HG03457 (cell line): Measurements from ENCODE around the gene LUC7L2.
"Not testable (repeated sequence)": the region's sequence is repeated elsewhere in the genome, so short reads cannot be mapped to it uniquely, and the experiment has no call there.

ENCODE experiments used
- ATAC-seq: cut with Tn5 transposase; IDR thresholded peaks from one replicate; pipeline ENCODE4 v1.9.1; 2021; ENCODE audit warnings: moderate number of reproducible peaks; ENCODE audit not compliant: unreplicated experiment

LUC7L2 gene

DNA sequence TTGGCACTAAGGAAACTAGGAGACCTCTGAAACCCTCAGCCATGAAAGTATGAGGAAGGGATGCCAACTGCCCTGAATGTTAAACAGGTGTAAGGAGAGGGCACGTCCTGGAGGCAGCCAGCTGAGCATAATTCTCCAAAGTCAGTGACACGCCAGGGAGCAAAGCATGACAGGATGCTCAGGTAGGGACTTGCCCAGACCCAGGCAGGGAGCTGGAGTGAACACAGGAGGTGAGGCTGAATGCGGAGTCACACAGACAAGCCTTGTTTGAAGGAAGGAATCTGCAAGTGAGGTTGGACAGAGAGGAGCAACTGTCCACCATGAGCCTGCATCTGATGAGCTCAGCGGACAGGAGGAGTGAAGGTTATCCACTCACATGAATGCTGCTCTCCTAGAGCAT is 82.3 kb downstream of the LUC7L2 start:
- ATAC-seq: no peak

DNA sequence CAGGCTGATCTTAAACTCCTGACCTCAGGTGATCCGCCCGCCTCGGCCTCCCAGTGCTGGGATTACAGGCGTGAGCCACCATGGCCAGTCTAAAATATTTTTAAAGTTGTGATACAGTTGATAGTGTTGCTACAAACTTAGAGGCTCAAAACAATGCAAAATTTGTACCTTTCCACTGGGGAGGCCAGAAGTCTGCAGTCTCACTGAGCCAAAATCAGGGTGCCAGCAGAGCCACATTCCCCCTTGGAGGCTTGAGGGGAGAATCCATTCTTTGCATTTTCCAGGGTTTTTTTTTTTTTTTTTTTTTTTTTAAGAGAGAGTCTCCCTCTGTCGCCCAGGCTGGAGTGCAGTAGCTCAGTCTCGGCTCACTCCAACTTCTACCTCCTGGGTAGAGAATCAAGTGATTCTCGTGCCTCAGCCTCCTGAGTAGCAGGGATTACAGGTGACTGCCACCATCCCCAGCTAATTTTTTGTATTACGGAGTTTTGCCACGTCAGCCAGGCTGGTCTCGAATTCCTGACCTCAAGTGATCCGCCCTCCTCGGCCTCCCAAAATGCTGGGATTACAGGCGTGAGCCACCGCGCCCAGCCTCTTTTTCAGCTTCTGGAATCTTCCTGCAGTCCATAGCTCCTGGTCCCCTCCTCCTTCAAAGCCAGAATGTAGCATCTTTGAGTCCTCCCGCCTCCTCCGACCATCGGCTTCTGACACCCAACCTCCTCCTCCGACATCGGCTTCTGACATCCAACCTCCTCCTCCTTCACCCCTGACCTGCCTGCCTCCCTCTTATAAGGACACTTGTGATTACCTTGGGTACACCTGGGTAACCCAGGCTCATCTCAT is 86.6 kb downstream of the LUC7L2 start:
- ATAC-seq: no peak

DNA sequence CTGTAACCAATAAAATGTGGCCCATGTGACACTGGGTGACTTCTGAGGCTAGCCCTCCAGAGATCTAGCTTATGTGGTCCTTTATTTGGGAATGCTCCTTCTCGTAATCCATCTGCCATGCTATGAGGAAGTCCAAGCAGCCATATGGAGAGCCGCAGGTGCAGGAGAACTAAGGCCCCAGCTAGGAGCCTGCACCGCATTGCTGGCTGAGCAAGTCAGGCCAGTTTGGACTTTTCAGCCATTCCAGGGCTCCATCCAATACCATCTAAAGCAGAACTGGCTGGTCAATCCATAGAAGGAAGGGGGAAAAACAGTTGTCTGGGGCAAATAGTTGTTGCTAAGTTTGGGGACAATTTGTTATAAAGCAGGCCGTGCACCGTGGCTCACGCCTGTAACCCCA is 91.2 kb downstream of the LUC7L2 start:
- no peak for ATAC-seq

DNA sequence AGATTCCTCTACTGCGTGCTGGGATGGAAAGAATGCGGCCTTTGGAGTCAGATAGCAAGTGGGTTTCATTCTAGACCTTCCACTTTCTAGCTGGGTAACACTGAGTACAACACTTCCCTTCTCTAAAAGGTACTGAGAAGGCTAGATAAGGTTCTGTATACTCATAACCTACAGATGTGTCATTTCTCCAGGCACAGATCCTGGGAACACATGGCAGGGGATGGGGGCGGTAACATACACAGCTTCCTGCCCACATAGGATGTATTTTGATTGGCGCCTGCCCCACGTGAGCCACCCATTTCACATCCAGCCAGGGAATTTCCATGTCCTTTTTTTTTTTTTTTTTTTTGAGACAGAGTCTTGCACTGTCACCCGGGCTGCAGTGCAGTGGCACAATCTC is 91.9 kb downstream of the LUC7L2 start:
- ATAC-seq: no peak

DNA sequence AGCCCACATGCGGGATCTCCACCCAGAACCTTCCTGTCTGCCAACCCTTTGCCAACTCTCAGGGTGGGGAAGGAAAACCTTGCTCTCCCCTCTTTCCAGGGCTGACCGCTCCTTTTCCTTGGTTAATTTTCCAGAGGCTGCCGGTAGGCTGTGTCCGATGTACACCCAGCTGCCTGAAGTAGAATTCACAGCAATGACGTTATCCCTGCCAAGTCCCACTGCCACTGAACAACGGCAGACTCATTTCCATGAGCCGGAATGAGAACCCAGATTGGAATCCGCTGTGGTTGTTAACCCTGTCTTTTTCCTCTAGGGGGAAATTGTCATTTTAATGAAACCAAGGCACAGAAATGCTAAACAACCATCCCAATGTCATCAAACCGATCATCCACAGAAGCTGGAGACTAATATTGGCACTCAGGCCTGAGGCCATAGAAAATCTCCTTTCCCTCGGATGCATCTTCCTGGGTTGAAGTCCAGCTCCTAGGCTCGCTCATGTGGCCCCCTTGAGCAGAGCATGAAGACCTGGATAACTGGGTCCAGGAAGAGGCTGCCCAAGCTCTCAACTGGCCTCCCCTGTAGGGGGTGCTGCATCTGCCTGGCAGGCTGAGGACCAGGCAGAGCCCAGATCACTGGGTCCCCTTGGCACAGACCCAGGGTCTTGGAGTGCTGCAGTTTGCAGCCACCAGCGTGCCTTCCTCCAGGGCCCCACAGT is 93.4 kb downstream of the LUC7L2 start:
- ATAC-seq: no peak

DNA sequence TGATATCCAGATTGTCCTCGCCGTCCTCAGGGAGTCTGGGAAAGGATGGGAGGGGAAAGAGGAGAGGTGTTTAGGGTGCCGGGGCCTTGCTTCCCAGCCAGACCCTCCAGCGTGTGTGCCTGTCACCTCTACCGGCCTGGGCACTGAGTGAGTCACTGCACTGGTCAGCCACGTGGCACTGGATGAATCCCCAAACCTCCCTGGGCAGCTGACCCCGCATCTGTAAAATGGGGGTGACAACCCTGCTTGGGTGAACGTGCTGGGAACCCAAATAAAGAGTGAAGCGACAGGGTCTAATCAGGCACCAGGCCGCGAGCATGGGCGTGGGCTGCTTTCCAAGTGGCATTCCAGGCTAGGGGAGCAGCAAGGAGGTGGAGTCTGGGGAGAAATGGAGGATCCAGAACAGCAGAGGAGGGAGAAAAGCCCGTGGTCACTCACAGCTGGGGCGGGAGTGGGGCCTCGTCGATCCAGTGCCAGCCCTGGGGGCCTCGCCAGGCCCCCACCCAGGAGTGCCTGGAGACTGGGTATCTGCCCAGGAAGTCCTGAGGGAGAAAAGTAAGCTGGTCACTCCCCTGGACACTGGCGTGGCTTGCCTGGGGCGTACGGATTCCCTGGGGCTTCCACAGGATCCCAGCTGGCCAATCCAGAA is 94.1 kb downstream of the LUC7L2 start:
- ATAC-seq: no peak

DNA sequence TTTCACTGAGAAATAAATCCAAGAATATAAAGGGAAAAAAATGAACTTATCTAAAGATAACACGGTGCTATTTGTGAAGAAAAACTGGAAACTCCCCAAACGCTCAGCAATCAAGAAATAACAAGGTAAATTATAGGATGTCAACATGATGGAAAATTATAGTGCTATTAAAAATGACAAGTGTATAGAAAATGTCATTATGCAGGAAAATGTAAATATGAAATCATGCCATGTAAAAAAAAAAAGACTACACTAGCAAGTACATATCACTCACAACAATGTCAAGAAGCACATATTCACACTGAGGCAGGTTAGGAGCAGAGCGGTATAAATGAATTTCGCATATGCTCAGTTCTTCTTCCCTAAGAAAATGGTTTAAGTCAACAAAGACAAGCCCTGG is 96.1 kb downstream of the LUC7L2 start:
- ATAC-seq: no peak

DNA sequence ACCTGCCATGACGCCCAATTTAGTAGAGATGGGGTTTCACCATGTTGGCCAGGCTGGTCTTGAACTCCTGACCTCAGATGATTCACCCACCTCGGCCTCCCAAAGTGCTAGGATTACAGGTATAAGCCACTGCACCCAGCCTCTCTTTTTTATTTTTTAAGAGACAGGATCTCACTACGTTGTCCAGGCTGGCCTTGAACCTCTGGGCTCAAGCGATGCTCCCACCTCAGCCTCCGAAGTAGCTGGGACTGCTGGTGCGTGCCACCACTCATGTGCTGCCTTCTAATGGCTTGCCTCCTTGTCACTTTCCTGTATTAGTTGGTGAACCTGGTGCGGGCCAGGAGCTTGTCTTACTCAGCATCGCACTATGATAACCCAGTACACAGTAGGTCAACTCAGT is 96.8 kb downstream of the LUC7L2 start:
- no peak for ATAC-seq

DNA sequence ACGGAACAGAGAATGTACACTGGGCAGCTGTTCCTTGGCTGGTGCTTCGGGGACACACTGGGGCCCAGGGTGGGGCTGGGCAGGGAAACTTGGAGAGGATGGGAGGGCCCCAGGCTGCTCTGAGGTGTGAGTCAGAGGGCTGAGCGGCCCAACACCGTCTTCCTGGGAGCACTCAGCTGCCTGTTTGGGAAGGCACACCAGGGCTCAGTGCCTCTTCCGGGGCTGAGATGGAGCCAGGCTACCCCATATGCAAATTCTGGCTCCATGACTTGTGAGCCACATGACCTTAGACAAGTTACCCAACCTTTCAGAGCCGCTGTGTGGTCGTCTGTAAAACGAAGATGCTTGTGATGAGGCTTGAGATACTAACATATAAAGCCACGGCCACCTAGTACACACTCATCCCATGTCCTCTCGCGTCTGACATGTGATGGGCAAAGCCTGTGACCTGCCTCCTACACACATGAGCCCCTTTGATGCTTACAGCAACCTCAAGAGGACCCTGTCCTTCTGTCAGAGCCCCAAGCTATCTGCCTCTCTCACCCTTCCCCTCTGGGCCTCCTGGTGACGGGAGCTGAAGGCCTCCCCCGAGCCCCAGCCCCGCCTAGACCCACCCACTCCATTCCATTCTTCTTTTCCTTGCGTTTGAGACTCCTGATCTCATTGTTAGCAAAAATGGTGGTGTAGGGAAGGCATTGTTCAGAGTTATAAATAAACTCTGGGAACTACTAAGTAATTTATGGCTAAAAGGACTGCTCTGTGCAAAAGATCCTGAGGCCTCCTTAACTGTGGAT is 97.7 kb downstream of the LUC7L2 start:
- no peak for ATAC-seq

DNA sequence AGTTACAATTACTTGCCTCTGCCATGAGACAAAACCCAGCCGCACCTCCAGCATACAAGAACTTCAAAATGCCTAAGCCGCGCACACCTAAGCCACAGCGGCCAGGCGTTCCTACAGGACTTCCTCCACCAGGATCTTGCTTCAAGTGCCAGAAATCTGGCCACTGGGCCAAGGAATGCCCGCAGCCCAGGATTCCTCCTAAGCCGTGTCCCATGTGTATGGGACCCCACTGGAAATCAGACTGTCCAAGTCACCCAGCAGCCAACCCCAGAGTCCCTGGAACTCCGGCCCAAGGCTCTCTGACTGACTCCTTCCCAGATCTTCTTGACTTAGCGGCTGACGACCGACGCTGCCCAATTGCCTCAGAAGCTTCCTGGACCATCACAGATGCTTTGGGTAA is 103.7 kb downstream of the LUC7L2 start:
- ATAC-seq: not testable (repeated sequence)

DNA sequence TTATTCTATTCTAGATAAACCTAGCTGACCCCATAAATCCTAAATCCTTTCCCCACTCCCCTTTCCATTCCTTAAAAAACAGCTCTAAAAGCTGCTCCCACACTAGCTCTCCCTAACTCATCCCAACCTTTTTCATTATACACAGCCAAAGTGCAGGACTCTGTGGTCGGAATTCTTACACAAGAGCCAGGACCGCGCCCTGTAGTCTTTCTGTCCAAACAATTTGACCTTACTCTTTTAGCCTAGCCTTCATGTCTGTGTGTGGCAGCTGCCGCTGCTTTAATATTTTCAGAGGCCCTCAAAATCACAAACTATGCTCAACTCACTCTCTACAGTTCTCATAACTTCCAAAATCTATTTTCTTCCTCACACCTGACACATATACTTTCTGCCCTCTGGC is 104.8 kb downstream of the LUC7L2 start:
- ATAC-seq: not testable (repeated sequence)

DNA sequence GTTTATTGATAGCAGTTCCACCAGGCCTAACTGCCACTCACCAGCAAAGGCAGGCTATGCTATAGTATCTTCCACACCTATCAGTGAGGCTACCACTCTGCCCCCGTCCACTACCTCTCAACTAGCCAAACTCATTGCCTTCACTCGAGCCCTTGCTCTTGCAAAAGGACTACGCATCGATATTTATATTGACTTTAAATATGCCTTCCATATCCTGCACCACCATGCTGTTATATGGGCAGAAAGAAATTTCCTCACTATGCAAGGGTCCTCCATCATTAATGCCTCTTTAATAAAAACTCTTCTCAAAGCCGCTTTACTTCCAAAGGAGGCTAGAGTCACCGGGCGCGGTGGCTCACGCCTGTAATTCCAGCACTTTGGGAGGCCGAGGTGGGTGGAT is 105.4 kb downstream of the LUC7L2 start:
- ATAC-seq: not testable (repeated sequence)

DNA sequence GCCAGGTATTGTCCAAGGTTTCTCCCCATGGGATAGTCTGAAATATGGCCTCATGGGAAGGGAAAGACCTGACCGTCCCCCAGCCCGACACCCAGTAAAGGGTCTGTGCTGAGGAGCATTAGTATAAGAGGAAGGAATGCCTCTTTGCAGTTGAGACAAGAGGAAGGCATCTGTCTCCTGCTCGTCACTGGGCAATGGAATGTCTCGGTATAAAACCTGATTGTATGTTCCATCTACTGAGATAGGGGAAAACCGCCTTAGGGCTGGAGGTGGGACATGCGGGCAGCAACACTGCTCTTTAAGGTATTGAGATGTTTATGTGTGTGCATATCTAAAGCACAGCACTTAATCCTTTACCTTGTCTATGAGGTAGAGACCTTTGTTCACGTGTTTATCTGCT is 108.0 kb downstream of the LUC7L2 start:
- not testable (repeated sequence) for ATAC-seq

DNA sequence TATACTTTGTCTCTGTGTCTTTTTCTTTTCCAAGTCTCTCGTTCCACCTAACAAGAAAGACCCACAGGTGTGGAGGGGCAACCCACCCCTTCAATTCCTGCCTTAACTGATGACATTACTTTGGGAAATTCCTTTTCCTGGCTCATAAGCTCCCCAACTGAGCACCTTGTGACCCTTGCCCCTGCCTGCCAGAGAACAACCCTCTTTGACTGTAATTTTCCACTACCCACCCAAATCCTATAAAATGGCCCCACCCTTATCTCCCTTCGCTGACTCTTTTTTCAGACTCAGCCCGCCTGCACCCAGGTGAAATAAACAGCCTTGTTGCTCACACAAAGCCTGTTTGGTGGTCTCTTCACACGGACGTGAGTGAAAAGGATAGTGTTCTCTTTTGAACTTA is 108.6 kb downstream of the LUC7L2 start:
- ATAC-seq: not testable (repeated sequence)

DNA sequence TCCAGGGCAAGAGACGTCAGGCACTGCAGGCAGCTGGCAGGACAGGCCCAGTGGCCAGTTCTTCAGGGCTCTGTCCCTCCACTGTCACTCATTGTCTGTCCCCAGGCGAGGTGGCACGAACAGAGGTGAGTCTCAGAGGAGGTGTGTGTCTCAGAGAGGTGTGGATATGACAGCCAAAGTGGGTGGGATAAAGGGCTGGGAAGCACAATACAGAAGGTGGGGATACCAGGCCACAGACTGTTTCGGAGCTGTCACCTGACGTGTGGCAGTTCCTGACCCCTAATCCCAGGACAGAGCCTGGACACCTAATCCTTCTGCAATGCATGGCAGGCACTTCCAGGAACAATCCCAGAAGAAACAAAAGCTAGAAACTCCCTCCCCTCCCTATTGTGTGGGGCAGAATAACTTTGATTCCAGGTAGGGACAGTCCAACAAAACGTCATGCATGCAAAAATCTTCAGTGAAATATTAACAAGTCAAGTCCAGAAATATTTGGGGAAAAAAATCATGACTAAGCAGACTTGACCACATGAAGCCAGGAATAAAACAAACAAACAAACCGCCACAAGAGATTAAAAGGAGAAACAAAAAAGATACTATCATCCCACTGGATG is 112.2 kb downstream of the LUC7L2 start:
- ATAC-seq: no peak
